GM12872 (cell line): ENCODE measurements around the gene IFNGR1.

Experiments used
- CTCF ChIP-seq: IDR thresholded peaks from 3 replicates; pipeline ENCODE4 v1.5.1; 2011; ENCODE audit warnings: low read depth, mild to moderate bottlenecking, low read length, moderate library complexity; ENCODE audit not compliant: insufficient read depth

IFNGR1 gene

GRCh38 chr6:137191670-137192069 lies 27.5 kb downstream of the IFNGR1 start:
- TF ChIP-seq CTCF, result no peak

- no peak for TF ChIP-seq CTCF
Measured at GRCh38 chr6:137191236-137191635, 27.9 kb downstream of the IFNGR1 start.

GRCh38 chr6:137190583-137191094 lies 28.5 kb downstream of the IFNGR1 start:
- no peak for TF ChIP-seq CTCF

GRCh38 chr6:137188855-137189254 lies 30.3 kb downstream of the IFNGR1 start:
- TF ChIP-seq CTCF, result no peak

GRCh38 chr6:137185290-137185689 lies 33.9 kb downstream of the IFNGR1 start:
- TF ChIP-seq CTCF, result no peak

- TF ChIP-seq CTCF, result no peak
Measured at GRCh38 chr6:137182654-137183073, 36.5 kb downstream of the IFNGR1 start.

GRCh38 chr6:137181891-137182653 lies 37.1 kb downstream of the IFNGR1 start:
- TF ChIP-seq CTCF, result no peak

- no peak for TF ChIP-seq CTCF
Measured at GRCh38 chr6:137177611-137178010, 41.6 kb downstream of the IFNGR1 start.
